Measurements from ENCODE around the gene EID3.

EID3 gene

GRCh38 chr12:104334581-104334980 is 31.0 kb downstream of the EID3 start:
- peaks cover 30% of the 10 kb centered on the region for H3K36me3 Mint-ChIP-seq
- no peaks in the 10 kb centered on the region for H3K9me3 Mint-ChIP-seq
- no peaks in the 10 kb centered on the region for H3K27me3 Mint-ChIP-seq
- no peak for ATAC-seq
- no peak overlapping the region for H3K27ac Mint-ChIP-seq
- H3K4me3 Mint-ChIP-seq = no peak overlapping the region
- H3K4me1 Mint-ChIP-seq = no peaks in the 10 kb centered on the region

- ATAC-seq = no peak
- H3K4me1 Mint-ChIP-seq = no peaks in the 10 kb centered on the region
- no peak overlapping the region for H3K4me3 Mint-ChIP-seq
- peaks cover 43% of the 10 kb centered on the region for H3K36me3 Mint-ChIP-seq
- no peak overlapping the region for H3K27ac Mint-ChIP-seq
- H3K27me3 Mint-ChIP-seq = no peaks in the 10 kb centered on the region
- H3K9me3 Mint-ChIP-seq = no peaks in the 10 kb centered on the region
Measured at GRCh38 chr12:104336115-104336514, 32.6 kb downstream of the EID3 start.

GRCh38 chr12:104337030-104337558 is 33.6 kb downstream of the EID3 start:
- H3K4me1 Mint-ChIP-seq = no peaks in the 10 kb centered on the region
- no peak for ATAC-seq

GRCh38 chr12:104339663-104340062 is 36.1 kb downstream of the EID3 start:
- Mint-ChIP-seq H3K36me3 (peaks cover 55% of the 10 kb centered on the region), H3K4me1 (no peaks in the 10 kb centered on the region), H3K9me3 (no peaks in the 10 kb centered on the region), H3K27ac (no peak overlapping the region), H3K27me3 (no peaks in the 10 kb centered on the region), H3K4me3 (no peak overlapping the region)
- ATAC-seq = no peak

More at GRCh38 chr12:104337030-104337558, 33.6 kb downstream of the EID3 start:
- Mint-ChIP-seq H3K4me3 (no peak overlapping the region), H3K36me3 (peaks cover 50% of the 10 kb centered on the region), H3K9me3 (no peaks in the 10 kb centered on the region), H3K27me3 (no peaks in the 10 kb centered on the region), H3K27ac (no peak overlapping the region)

- Mint-ChIP-seq H3K4me1 (no peaks in the 10 kb centered on the region), H3K4me3 (no peak overlapping the region), H3K27me3 (no peaks in the 10 kb centered on the region), H3K36me3 (peaks cover 52% of the 10 kb centered on the region), H3K9me3 (no peaks in the 10 kb centered on the region), H3K27ac (no peak overlapping the region)
- no peak for ATAC-seq
Measured at GRCh38 chr12:104340177-104340576, 36.6 kb downstream of the EID3 start.

GRCh38 chr12:104340925-104341611 is 37.5 kb downstream of the EID3 start:
- H3K4me1 Mint-ChIP-seq = no peaks in the 10 kb centered on the region
- H3K36me3 Mint-ChIP-seq = peaks cover 51% of the 10 kb centered on the region
- H3K4me3 Mint-ChIP-seq = no peak overlapping the region
- H3K9me3 Mint-ChIP-seq = no peaks in the 10 kb centered on the region
- no peaks in the 10 kb centered on the region for H3K27me3 Mint-ChIP-seq
- no peak for ATAC-seq
- H3K27ac Mint-ChIP-seq = no peak overlapping the region

GRCh38 chr12:104342147-104342546 is 38.6 kb downstream of the EID3 start:
- H3K9me3 Mint-ChIP-seq = no peaks in the 10 kb centered on the region
- no peak overlapping the region for H3K27ac Mint-ChIP-seq
- H3K4me1 Mint-ChIP-seq = no peaks in the 10 kb centered on the region
- H3K36me3 Mint-ChIP-seq = peaks cover 52% of the 10 kb centered on the region
- no peak for ATAC-seq
- no peak overlapping the region for H3K4me3 Mint-ChIP-seq
- H3K27me3 Mint-ChIP-seq = no peaks in the 10 kb centered on the region

GRCh38 chr12:104342635-104343249 is 39.2 kb downstream of the EID3 start:
- H3K4me3 Mint-ChIP-seq = no peak overlapping the region
- no peaks in the 10 kb centered on the region for H3K9me3 Mint-ChIP-seq
- no peaks in the 10 kb centered on the region for H3K27me3 Mint-ChIP-seq
- H3K27ac Mint-ChIP-seq = no peak overlapping the region
- peaks cover 58% of the 10 kb centered on the region for H3K36me3 Mint-ChIP-seq
- no peaks in the 10 kb centered on the region for H3K4me1 Mint-ChIP-seq
- ATAC-seq = no peak

- H3K4me1 Mint-ChIP-seq = no peaks in the 10 kb centered on the region
- peaks cover 65% of the 10 kb centered on the region for H3K36me3 Mint-ChIP-seq
- ATAC-seq = no peak
- no peaks in the 10 kb centered on the region for H3K9me3 Mint-ChIP-seq
- no peak overlapping the region for H3K4me3 Mint-ChIP-seq
- H3K27me3 Mint-ChIP-seq = no peaks in the 10 kb centered on the region
- H3K27ac Mint-ChIP-seq = no peak overlapping the region
Measured at GRCh38 chr12:104344682-104345081, 41.1 kb downstream of the EID3 start.

GRCh38 chr12:104345234-104346066 is 41.9 kb downstream of the EID3 start:
- no peak overlapping the region for H3K27ac Mint-ChIP-seq
- no peak for ATAC-seq
- peaks cover 62% of the 10 kb centered on the region for H3K36me3 Mint-ChIP-seq
- no peaks in the 10 kb centered on the region for H3K9me3 Mint-ChIP-seq
- no peaks in the 10 kb centered on the region for H3K4me1 Mint-ChIP-seq
- no peaks in the 10 kb centered on the region for H3K27me3 Mint-ChIP-seq
- H3K4me3 Mint-ChIP-seq = no peak overlapping the region

GRCh38 chr12:104347374-104348075 is 44.0 kb downstream of the EID3 start:
- Mint-ChIP-seq H3K4me1 (peaks cover 6% of the 10 kb centered on the region), H3K36me3 (peaks cover 56% of the 10 kb centered on the region), H3K4me3 (no peak overlapping the region), H3K27me3 (no peaks in the 10 kb centered on the region), H3K9me3 (no peaks in the 10 kb centered on the region), H3K27ac (no peak overlapping the region)
- ATAC-seq = no peak

GRCh38 chr12:104348283-104348993 is 44.9 kb downstream of the EID3 start:
- Mint-ChIP-seq H3K4me3 (no peak overlapping the region), H3K27ac (no peak overlapping the region), H3K4me1 (peaks cover 6% of the 10 kb centered on the region), H3K36me3 (peaks cover 54% of the 10 kb centered on the region), H3K9me3 (no peaks in the 10 kb centered on the region), H3K27me3 (no peaks in the 10 kb centered on the region)
- ATAC-seq = no peak

- Mint-ChIP-seq H3K27ac (no peak overlapping the region), H3K4me3 (no peak overlapping the region), H3K4me1 (peaks cover 6% of the 10 kb centered on the region), H3K36me3 (peaks cover 54% of the 10 kb centered on the region), H3K9me3 (no peaks in the 10 kb centered on the region), H3K27me3 (no peaks in the 10 kb centered on the region)
- no peak for ATAC-seq
Measured at GRCh38 chr12:104348994-104349494, 45.5 kb downstream of the EID3 start.
